Motor neuron (in vitro differentiated cells): Measurements from ENCODE around the gene ATOH7. TPM values are rescaled to one million over a fixed set of nuclear protein-coding genes. Genes with fewer than 3 reads are reported as not detected.
"Not testable (repeated sequence)": the region's sequence is repeated elsewhere in the genome, so short reads cannot be mapped to it uniquely, and the experiment has no call there.

Experiments used
- ATAC-seq, 8 experiments: fragments of 200-7000 bp; cut with Tn5 transposase; replicated peaks in 6 of 8; 2 replicates each; pipeline ENCODE4 v1.8.0; 2021; ENCODE audit warnings: mild to moderate bottlenecking in 8 of 8, moderate library complexity in 8 of 8
- H3K27ac ChIP-seq, 2 donors: fragments of 250-450 bp; sonication (Bioruptor Pico); 2 replicates each; pipeline ENCODE4 v1.9.0; 2021; ENCODE audit warnings: antibody characterized with exemption in 2 of 2, mild to moderate bottlenecking in 2 of 2, moderate library complexity in 1 of 2
- H3K4me1 ChIP-seq, 2 donors: fragments of 250-450 bp; sonication (Bioruptor Pico); replicated peaks in 1 of 2; 2 replicates each; pipeline ENCODE4 v1.6.1; 2021; ENCODE audit warnings: antibody characterized with exemption in 2 of 2, mild to moderate bottlenecking in 2 of 2, moderate library complexity in 1 of 2
- H3K4me3 ChIP-seq, 5 donors: fragments of 250-450 bp; sonication (Bioruptor Pico); 2 replicates each; pipeline ENCODE4 v1.9.0; 2021; ENCODE audit warnings: antibody characterized with exemption in 5 of 5, mild to moderate bottlenecking in 5 of 5, moderate library complexity in 4 of 5
- WGBS, 10 experiments: fragments of 450-650 bp; shearing (Covaris generic); methylation state at CpG; one replicate each; pipeline ENCODE4 v1.0.0; 2022; 5-methylcytosine and 5-hydroxymethylcytosine counted together
- in situ Hi-C, 9 experiments: fragments of 400-800 bp; cut with MboI; loops; one replicate each; pipeline ENCODE4 v1.15.0; 2021; ENCODE audit warnings: low sequenced_read_pairs in 9 of 9, low pct_unique_long_range_greater_than_20kb in 2 of 9; ENCODE audit not compliant: unreplicated experiment in 9 of 9
- total RNA-seq, 8 experiments: library from RNA; unstranded; fragments of 300-600 nt; gene quantifications; 2 replicates each; pipeline versions ENCODE4 v1.2.3 to v1.2.4, GENCODE V29; 2022

The ATOH7 gene
- total RNA-seq, 8 experiments from 2014 or later = 0.14 to 2.2 (median 0.78) TPM; not detected in 3

DNA sequence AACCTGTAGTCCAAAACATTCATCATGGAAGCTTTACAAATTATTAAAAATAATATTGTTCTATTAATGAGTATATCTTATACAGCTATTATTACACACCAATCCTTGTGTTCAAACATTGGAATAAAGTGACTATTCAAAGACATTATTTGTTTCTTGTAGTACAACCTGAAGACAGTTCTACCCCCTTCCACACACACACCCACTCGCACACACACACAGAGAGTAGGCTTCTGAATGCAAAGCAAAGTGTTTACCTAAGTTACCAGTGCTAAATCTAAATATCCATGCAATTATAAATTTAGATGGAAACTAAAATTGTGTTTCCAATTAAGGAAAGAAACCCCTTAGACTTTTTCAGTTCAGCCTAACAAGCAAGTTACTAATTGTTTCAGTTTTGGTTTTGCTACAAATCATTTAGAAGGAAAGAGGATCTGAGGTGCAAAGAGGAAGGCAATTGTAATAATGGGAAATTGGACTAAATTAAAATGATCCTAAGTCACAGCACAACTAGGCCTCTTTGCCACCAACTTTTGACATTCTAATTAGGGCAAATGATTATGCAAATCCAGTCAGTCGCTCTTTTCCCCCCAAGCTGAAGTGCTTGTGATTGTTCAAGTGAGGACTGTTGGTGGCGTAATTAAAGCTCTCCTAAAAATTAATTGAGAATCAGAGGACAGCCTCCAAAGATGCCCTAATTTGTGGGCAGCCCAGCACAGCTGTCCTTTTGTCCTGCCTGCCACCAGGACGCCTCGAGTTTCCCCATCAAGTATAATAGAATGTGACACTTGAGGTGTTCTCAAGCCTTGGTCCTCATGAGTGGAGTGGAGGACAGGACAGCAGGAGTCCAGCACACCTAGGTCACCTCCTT is 19.9 kb upstream of the ATOH7 start:
- WGBS, 10 experiments = 43 to 100% (median 79%) methylated on average over 1 to 5 of the region's 5 CpGs; no CpG with 5 or more reads in 2 of the 10 experiments
- no peak overlapping the region for H3K27ac ChIP-seq
- in situ Hi-C loops = no loop called here
- no peaks in the 10 kb centered on the region for H3K4me1 ChIP-seq
- no peak for ATAC-seq
- no peak overlapping the region for H3K4me3 ChIP-seq

DNA sequence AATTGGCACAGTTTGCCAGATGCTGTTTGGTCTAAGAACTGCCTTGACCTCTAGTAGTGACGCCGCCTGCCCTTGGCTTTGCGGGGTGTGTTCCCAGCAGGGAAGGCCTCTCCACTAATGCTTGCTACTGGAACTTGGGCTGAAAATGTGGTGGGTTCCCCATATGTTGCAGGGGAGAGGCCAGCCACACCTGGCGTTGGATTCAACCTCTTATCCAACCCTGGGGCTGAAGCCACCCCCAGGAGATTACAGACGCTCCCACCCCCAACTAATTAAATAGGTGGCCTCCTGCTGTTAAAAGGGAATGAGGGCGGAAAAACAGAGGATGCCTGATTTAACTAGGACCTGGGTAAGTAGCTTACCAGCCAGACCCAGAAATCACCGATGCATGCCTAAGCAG is 19.2 kb upstream of the ATOH7 start:
- WGBS, 10 experiments = 61 to 100% (median 93%) methylated on average over 1 to 5 of the region's 7 CpGs
- in situ Hi-C loops = no loop called here

DNA sequence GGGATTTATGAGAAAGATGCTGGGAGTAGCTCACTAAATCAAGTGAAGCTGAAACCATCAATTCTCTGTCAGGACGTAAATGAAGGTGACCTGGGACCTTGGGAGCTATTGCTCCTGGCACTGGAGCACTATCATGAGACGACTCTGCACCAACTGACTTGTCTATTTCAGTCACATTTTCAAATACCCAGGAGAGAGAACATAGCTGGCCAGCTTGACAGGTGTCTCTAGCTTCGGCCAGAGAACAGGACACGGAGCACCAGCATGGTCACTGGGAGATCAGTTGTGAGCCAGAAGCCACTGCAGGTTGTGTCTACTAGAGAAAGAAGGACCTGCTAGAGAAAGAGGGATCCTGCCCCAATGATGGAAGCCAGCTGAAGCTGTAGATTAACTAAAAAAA is 17.4 kb upstream of the ATOH7 start:
- in situ Hi-C loops = no loop called here
- ATAC-seq = no peak
- Histone ChIP-seq H3K4me1 (no peaks in the 10 kb centered on the region), H3K4me3 (no peak overlapping the region), H3K27ac (no peak overlapping the region)
- WGBS, 10 experiments = 82 to 100% (median 100%) methylated on average over 1 to 3 of the region's 4 CpGs; no CpG with 5 or more reads in 4 of the 10 experiments

More for the DNA sequence above, 19.2 kb upstream of the ATOH7 start:
- Histone ChIP-seq H3K27ac (no peak overlapping the region), H3K4me1 (no peaks in the 10 kb centered on the region), H3K4me3 (no peak overlapping the region)
- ATAC-seq = no peak

DNA sequence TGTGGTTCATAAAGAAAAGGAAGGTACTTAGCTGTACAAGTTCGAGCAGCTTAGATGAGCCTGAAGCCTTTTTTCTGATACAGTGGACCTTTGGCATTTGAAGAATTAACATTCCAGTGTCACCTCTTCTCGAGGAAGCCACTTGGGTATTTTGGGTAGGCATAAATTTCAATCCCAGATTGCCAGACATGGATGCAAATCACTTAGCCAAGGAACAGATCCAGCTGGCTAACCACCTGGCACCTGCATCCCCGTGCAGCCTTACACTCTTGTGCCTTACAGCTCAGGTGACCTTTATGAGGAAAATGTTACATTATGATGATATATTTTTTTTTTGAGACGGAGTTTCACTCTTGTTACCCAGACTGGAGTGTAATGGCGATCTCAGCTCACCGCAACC is 16.0 kb upstream of the ATOH7 start:
- in situ Hi-C loops = no loop called here
- no peaks in the 10 kb centered on the region for H3K4me1 ChIP-seq
- H3K27ac ChIP-seq = no peak overlapping the region
- 57 to 87% (median 72%) methylated on average over 2 to 5 of the region's 6 CpGs; no CpG with 5 or more reads in 4 of the 10 experiments for WGBS, 10 experiments
- no peak overlapping the region for H3K4me3 ChIP-seq
- no peak for ATAC-seq

DNA sequence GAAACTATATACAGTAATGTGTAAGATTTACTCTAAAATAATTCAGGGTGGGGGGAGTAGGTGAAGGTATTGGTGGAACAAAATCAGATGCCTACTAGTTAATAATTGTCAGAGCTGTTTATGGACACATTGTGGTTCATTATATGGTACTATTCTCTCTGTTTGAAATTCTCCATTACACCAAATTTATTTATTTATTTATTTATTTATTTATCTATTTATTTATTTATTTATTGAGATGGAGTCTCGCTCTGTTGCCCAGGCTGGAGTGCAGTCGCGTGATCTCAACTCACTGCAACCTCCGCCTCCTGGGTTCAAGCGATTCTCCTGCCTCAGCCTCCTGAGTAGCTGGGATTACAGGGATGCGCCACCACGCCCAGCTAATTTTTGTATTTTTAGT is 14.5 kb upstream of the ATOH7 start:
- 77 to 98% (median 93%) methylated on average over 2 to 7 of the region's 7 CpGs; no CpG with 5 or more reads in 3 of the 10 experiments for WGBS, 10 experiments
- in situ Hi-C loops, H3K4me3 ChIP-seq, ATAC-seq, H3K4me1 ChIP-seq, H3K27ac ChIP-seq: not testable (repeated sequence)

DNA sequence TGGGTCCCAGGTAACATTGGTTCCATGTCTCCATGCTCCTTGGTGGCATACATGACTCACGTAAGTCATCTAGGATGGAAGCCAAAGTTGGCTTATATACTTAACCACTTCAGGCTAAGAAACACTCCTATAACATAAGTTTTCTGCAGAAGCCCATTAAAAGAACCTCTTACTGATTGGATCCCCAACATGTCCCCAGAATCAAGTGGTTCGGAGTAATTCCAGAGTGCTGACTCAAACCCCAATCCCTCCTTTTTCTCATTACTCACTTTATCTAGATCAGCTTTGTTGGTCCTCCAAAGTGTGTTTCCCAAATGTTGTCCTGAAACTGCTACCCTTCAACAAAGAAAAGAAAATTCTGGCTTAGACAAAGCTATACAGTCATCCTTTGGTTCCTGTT is 10.1 kb upstream of the ATOH7 start:
- H3K4me1 ChIP-seq = no peaks in the 10 kb centered on the region
- WGBS, 10 experiments = 0 to 93% (median 52%) methylated on average over 1 to 2 of the region's 2 CpGs; no CpG with 5 or more reads in 3 of the 10 experiments
- in situ Hi-C loops = no loop called here
- no peak overlapping the region for H3K4me3 ChIP-seq
- ATAC-seq = no peak
- H3K27ac ChIP-seq = no peak overlapping the region

DNA sequence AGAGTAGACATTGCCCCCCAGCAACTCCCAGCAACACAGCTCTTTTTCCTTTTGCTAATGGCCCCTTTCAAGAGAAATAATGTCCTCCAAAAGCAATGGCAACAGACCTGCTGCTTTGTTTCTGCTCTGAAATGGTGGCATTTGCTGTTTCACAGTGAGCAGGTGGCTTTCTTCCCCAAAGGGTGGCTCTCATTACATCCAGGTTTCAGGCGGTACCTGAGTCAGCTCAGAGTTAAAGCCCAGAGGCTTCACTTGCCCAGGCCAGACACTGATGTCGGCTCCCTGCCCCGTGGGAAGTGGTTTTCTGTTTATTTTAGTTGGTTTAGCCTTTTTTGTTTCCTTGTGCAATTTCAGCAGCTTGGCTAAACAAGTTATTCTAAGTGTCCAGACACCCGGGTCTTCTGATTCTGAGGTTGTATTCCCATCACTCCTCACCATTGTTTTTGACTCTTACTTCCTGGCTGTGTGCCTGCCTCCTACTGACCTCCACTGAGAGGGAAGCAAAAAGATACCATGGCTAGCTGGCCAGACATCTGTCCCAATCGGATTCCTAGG is 7.8 kb upstream of the ATOH7 start:
- H3K27ac ChIP-seq = no peak overlapping the region
- 55 to 100% (median 83%) methylated on average over 1 to 4 of the region's 5 CpGs for WGBS, 10 experiments
- no peak overlapping the region for H3K4me3 ChIP-seq
- no peaks in the 10 kb centered on the region for H3K4me1 ChIP-seq
- in situ Hi-C loops = no loop called here
- ATAC-seq = no peak

DNA sequence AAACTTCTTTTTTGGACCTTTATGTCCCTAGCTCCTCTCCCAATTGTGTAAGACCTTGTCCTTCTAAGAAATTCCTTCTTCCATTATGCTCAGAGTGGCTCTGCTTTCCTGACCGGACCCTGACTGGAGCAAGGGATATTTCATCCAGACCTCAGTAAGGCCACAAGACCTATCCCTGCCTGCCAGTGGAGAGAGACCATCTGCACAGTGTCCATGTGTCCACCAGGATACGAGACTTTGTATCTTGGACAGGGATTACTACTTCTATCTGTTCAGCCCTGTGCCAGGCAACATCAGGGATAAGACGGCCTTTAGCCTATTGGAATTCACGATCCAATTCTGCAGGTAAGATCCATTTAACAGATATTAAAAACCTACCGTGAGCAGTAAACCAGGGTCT is 7.2 kb upstream of the ATOH7 start:
- H3K4me3 ChIP-seq = no peak overlapping the region
- 74 to 100% (median 94%) methylated on average over 1 to 5 of the region's 5 CpGs; no CpG with 5 or more reads in 2 of the 10 experiments for WGBS, 10 experiments
- in situ Hi-C loops = no loop called here
- no peaks in the 10 kb centered on the region for H3K4me1 ChIP-seq
- H3K27ac ChIP-seq = no peak overlapping the region
- no peak for ATAC-seq

DNA sequence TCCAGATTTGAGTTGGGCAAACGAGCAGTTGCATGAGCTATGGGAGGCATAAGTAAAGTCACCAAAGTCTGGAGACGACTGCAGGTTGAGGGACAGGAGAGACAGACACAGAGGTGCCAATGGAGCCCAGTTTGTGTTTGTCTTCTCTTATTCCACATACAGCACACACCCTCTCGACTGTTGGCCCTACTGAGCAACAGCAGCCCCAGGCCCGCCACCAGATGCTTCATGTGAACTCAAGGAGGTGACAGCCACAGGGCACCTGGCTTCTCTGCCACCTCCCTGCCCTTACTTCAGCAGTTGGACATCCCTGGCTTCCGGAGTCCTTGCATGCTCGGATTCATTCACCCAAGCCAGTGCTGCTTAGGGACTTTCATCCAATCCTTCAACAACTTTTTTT is 6.5 kb upstream of the ATOH7 start:
- 37 to 100% (median 79%) methylated on average over 1 to 4 of the region's 6 CpGs; no CpG with 5 or more reads in 1 of the 10 experiments for WGBS, 10 experiments
- no peak for ATAC-seq
- Histone ChIP-seq H3K4me1 (no peaks in the 10 kb centered on the region), H3K4me3 (no peak overlapping the region), H3K27ac (no peak overlapping the region)
- in situ Hi-C loops = no loop called here

DNA sequence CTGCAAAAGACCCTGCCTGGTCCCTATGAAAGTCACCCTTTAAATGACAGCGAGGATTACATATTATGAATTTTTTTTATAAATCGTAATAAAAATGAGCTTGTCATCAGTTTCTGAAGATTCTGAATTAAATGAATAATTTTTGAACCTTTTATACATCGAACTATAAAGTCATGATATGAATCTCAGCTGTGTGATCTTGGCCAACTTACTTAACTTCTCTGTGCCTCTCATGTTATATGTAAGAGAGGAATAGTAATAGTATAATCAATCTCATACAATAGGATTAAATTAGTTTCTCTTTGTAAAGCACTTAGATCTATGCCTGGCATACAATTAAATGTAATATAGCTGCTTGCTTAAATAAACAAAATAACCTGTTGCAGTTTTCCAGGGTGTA is 5.3 kb upstream of the ATOH7 start:
- in situ Hi-C loops = no loop called here
- 40 to 88% (median 74%) methylated on average over 1 to 3 of the region's 3 CpGs; no CpG with 5 or more reads in 1 of the 10 experiments for WGBS, 10 experiments
- ATAC-seq = no peak
- no peak overlapping the region for H3K4me3 ChIP-seq
- H3K4me1 ChIP-seq = no peaks in the 10 kb centered on the region
- H3K27ac ChIP-seq = no peak overlapping the region

DNA sequence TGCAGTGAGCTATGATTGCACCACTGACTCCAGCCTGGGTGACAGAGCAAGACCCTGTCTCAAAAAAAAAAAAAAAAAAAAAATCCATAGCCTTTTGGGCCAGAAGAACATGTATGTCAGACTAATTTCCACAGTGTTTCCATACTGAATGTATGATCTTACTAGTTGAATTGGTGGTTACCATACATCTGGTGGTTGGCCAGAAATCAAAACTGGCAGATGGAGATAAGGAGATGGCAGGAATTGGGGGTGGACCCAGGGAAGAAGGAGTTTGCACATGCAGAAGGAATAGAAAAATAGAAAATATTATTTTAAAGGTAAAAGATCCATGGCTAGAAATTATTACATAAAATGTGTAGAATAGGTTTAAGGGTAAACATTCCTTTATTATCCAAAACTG is 3.7 kb upstream of the ATOH7 start:
- Histone ChIP-seq H3K4me3 (no peak overlapping the region), H3K4me1 (peaks cover 1 to 5% of the 10 kb centered on the region in 2 donors), H3K27ac (no peak overlapping the region)
- in situ Hi-C loops = no loop called here
- ATAC-seq = no peak

DNA sequence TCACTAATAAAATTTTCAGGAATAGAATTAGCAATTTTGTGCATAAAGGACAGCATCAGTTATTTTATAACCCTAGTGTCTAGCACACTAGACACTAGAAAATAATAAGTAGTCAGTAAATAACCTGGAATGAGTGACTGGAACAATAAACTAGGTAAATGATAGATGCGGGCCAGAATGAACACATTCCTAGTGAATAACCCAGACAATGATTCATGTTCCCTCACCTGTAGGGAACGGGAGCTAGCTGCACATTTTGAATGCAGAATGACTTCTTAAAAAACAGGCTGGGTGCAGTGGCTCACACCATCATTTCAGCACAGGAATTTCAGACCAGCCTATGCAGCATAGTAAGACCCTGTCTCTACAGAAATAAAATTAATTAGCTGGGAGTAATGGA is 3.2 kb upstream of the ATOH7 start:
- WGBS, 10 experiments = 57 to 100% (median 82%) methylated on average over 1 to 2 of the region's 2 CpGs; no CpG with 5 or more reads in 2 of the 10 experiments
- peaks cover 6% of the 10 kb centered on the region in 2 donors for H3K4me1 ChIP-seq
- H3K4me3 ChIP-seq = no peak overlapping the region
- no peak overlapping the region for H3K27ac ChIP-seq
- in situ Hi-C loops = no loop called here
- no peak for ATAC-seq

DNA sequence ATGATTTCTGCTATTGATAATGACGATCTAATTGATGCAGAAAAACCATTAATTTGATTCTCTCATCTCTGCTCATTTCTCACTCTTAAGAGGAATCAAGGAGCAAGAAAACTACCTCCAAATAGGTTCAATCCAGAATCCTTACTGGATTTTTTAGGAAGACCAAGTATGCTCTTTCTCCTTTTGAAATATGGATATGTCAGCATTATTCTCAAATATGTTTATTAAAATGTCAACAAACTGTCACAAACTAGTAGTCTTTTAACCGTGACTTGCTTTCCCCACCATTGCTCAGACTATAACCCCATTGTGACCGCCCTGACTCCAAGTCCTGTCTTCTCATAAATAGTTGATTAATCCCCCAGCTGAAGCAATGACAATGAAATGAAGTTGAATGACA is 1.1 kb upstream of the ATOH7 start:
- in situ Hi-C loops = no loop called here
- ATAC-seq = no peak
- H3K4me1 ChIP-seq = peaks cover 6% of the 10 kb centered on the region in 2 donors
- WGBS, 10 experiments = 33 to 88% (median 67%) methylated on average over 1 to 3 of the region's 3 CpGs; no CpG with 5 or more reads in 1 of the 10 experiments
- no peak overlapping the region for H3K27ac ChIP-seq
- no peak overlapping the region for H3K4me3 ChIP-seq
